SU-DHL-6 (cell line): Measurements from ENCODE around the gene ELMO1.

Experiments used
- H2AFZ ChIP-seq: fragments of 200-600 bp; sonication (generic); 2 replicates; pipeline ENCODE4 v1.6.1; 2014; ENCODE audit warnings: low read depth, mild to moderate bottlenecking, moderate library complexity, mixed read lengths, antibody characterized with exemption, low read length; ENCODE audit not compliant: severe bottlenecking
- H3F3A ChIP-seq: fragments of 200-600 bp; shearing (Covaris generic); 2 replicates; pipeline ENCODE4 v1.6.0; 2016; ENCODE audit warnings: antibody characterized with exemption, mild to moderate bottlenecking; ENCODE audit not compliant: insufficient read depth
- H3K27ac ChIP-seq: fragments of 200-600 bp; sonication (generic); 2 replicates; pipeline ENCODE4 v1.5.1; 2016; ENCODE audit warnings: low read depth, mild to moderate bottlenecking, low read length, moderate library complexity, mixed read lengths
- H3K27me3 ChIP-seq: fragments of 200-600 bp; sonication (generic), shearing (Covaris generic); 2 replicates; pipeline ENCODE4 v1.6.0; 2014; ENCODE audit warnings: mild to moderate bottlenecking, low read length
- H3K36me3 ChIP-seq: fragments of 200-600 bp; sonication (generic); 2 replicates; pipeline ENCODE4 v1.6.1; 2014; ENCODE audit warnings: mild to moderate bottlenecking, low read length, mixed read lengths
- H3K4me2 ChIP-seq: fragments of 300-600, 200-600 bp; shearing (Covaris generic), sonication (generic); 2 replicates; pipeline ENCODE4 v1.6.0; 2014; ENCODE audit warnings: low read length, low read depth, mild to moderate bottlenecking; ENCODE audit not compliant: poor library complexity, severe bottlenecking
- H3K4me3 ChIP-seq: fragments of 200-600 bp; sonication (generic); 2 replicates; pipeline ENCODE4 v1.5.1; 2014; ENCODE audit warnings: antibody characterized with exemption, low read length, mild to moderate bottlenecking, mixed read lengths; ENCODE audit not compliant: insufficient read depth, poor library complexity, severe bottlenecking
- H3K79me2 ChIP-seq: fragments of 200-600 bp; sonication (generic); 2 replicates; pipeline ENCODE4 v1.6.1; 2014; ENCODE audit warnings: mild to moderate bottlenecking, low read length, moderate library complexity; ENCODE audit not compliant: insufficient read depth
- H3K9ac ChIP-seq: fragments of 200-600 bp; sonication (generic); 2 replicates; pipeline ENCODE4 v1.7.0; 2014; ENCODE audit warnings: mild to moderate bottlenecking, low read length
- H3K9me2 ChIP-seq: fragments of 200-600 bp; sonication (generic); replicated peaks from 2 replicates; pipeline ENCODE4 v1.6.1; 2014; ENCODE audit warnings: low read length; ENCODE audit not compliant: insufficient read depth
- H3K9me3 ChIP-seq: fragments of 200-600 bp; sonication (generic); 2 replicates; pipeline ENCODE4 v1.6.1; 2014; ENCODE audit warnings: low read length, mixed read lengths; ENCODE audit not compliant: insufficient read depth
- H4K20me1 ChIP-seq: fragments of 200-600 bp; sonication (generic); 2 replicates; pipeline ENCODE4 v1.6.1; 2014; ENCODE audit warnings: low read depth, mild to moderate bottlenecking, antibody characterized with exemption, low read length, moderate library complexity, mixed read lengths
- EZH2phosphoT487 ChIP-seq: fragments of 200-600 bp; sonication (generic), shearing (Covaris generic); conservative IDR thresholded peaks from 2 replicates; pipeline ENCODE4 v1.6.1; 2018; ENCODE audit warnings: mild to moderate bottlenecking, antibody characterized with exemption, low read length, moderate library complexity, mixed read lengths
- TF ChIP-seq, protein P1 (sequence below): fragments of 200-600 bp; sonication (generic); IDR thresholded peaks from one replicate; pipeline ENCODE4 v1.5.1; 2017; ENCODE audit warnings: antibody characterized with exemption, mild to moderate bottlenecking, low read length, moderate library complexity; ENCODE audit not compliant: insufficient read depth, poor library complexity, severe bottlenecking

Gene ELMO1

GRCh38 chr7:37368540-37368939 lies 80.1 kb downstream of the ELMO1 start:
- TF ChIP-seq, protein P1, sequence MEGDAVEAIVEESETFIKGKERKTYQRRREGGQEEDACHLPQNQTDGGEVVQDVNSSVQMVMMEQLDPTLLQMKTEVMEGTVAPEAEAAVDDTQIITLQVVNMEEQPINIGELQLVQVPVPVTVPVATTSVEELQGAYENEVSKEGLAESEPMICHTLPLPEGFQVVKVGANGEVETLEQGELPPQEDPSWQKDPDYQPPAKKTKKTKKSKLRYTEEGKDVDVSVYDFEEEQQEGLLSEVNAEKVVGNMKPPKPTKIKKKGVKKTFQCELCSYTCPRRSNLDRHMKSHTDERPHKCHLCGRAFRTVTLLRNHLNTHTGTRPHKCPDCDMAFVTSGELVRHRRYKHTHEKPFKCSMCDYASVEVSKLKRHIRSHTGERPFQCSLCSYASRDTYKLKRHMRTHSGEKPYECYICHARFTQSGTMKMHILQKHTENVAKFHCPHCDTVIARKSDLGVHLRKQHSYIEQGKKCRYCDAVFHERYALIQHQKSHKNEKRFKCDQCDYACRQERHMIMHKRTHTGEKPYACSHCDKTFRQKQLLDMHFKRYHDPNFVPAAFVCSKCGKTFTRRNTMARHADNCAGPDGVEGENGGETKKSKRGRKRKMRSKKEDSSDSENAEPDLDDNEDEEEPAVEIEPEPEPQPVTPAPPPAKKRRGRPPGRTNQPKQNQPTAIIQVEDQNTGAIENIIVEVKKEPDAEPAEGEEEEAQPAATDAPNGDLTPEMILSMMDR: no peak
- TF ChIP-seq EZH2phosphoT487: no peak
- no peak overlapping the region for H3K27ac ChIP-seq
- H3K9ac ChIP-seq: no peak overlapping the region
- no peaks in the 10 kb centered on the region for H3K9me3 ChIP-seq
- H2AFZ ChIP-seq: no peak overlapping the region
- no peak overlapping the region for H3K4me2 ChIP-seq
- no peaks in the 10 kb centered on the region for H3K36me3 ChIP-seq
- no peaks in the 10 kb centered on the region for H3K9me2 ChIP-seq
- H4K20me1 ChIP-seq: no peaks in the 10 kb centered on the region
- no peak overlapping the region for H3K4me3 ChIP-seq
- H3F3A ChIP-seq: no peaks in the 10 kb centered on the region
- H3K27me3 ChIP-seq: no peaks in the 10 kb centered on the region
- no peaks in the 10 kb centered on the region for H3K79me2 ChIP-seq

- Histone ChIP-seq H3K36me3 (no peaks in the 10 kb centered on the region), H3F3A (no peaks in the 10 kb centered on the region), H3K9ac (no peak overlapping the region), H2AFZ (no peak overlapping the region), H3K79me2 (no peaks in the 10 kb centered on the region), H3K27ac (no peak overlapping the region), H4K20me1 (no peaks in the 10 kb centered on the region), H3K9me2 (no peaks in the 10 kb centered on the region), H3K9me3 (no peaks in the 10 kb centered on the region), H3K4me3 (no peak overlapping the region), H3K27me3 (no peaks in the 10 kb centered on the region), H3K4me2 (no peak overlapping the region)
- TF ChIP-seq, protein P1: no peak
- no peak for TF ChIP-seq EZH2phosphoT487
Observed at GRCh38 chr7:37367010-37367409, 81.7 kb downstream of the ELMO1 start.

DNA sequence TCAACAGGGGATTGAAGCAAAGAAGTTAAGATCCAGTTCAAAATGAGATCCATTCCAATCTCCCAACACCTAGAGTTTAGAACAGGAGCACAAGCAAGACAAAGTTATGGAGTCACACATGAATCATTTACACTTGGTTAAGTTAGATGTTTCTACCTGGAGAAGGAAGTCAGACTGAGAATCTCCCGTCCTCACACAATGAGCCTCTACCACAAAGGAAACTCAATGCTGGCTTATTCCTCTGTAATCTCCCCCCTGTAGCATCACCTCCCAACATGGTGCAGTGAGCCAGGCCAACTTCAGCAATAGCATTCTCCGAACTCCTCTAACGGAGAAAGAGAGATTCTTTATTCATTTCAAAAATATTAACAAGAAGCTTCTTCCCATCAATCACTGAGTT lies 82.2 kb downstream of the ELMO1 start:
- H2AFZ ChIP-seq: no peak overlapping the region
- H3K4me2 ChIP-seq: no peak overlapping the region
- H3K9me3 ChIP-seq: no peaks in the 10 kb centered on the region
- no peaks in the 10 kb centered on the region for H4K20me1 ChIP-seq
- no peaks in the 10 kb centered on the region for H3K27me3 ChIP-seq
- H3K79me2 ChIP-seq: no peaks in the 10 kb centered on the region
- no peaks in the 10 kb centered on the region for H3F3A ChIP-seq
- H3K27ac ChIP-seq: no peak overlapping the region
- H3K36me3 ChIP-seq: no peaks in the 10 kb centered on the region
- H3K9ac ChIP-seq: no peak overlapping the region
- TF ChIP-seq, protein P1: no peak
- TF ChIP-seq EZH2phosphoT487: no peak
- H3K4me3 ChIP-seq: no peak overlapping the region
- H3K9me2 ChIP-seq: no peaks in the 10 kb centered on the region

- H3K4me2 ChIP-seq: no peak overlapping the region
- no peaks in the 10 kb centered on the region for H3K9me2 ChIP-seq
- H3K79me2 ChIP-seq: no peaks in the 10 kb centered on the region
- H3K9me3 ChIP-seq: no peaks in the 10 kb centered on the region
- no peaks in the 10 kb centered on the region for H3K36me3 ChIP-seq
- H3F3A ChIP-seq: no peaks in the 10 kb centered on the region
- no peaks in the 10 kb centered on the region for H4K20me1 ChIP-seq
- no peak overlapping the region for H3K27ac ChIP-seq
- no peaks in the 10 kb centered on the region for H3K27me3 ChIP-seq
- no peak overlapping the region for H2AFZ ChIP-seq
- H3K9ac ChIP-seq: no peak overlapping the region
- TF ChIP-seq, protein P1: no peak
- TF ChIP-seq EZH2phosphoT487: no peak
- H3K4me3 ChIP-seq: no peak overlapping the region
Observed at GRCh38 chr7:37365405-37365804, 83.3 kb downstream of the ELMO1 start.
